GM12873 (cell line): ENCODE measurements around the gene RBM38.

Experiments
- TF ChIP-seq, protein P1 (sequence below): IDR thresholded peaks from 2 replicates; pipeline ENCODE4 v1.5.1; 2012; ENCODE audit warnings: low read depth, mild to moderate bottlenecking, moderate library complexity, low read length, control low read depth; ENCODE audit not compliant: insufficient read depth; ENCODE audit errors: missing control alignments

Gene RBM38

GRCh38 chr20:57410398-57410920 is 19.3 kb downstream of the RBM38 start:
- TF ChIP-seq, protein P1, sequence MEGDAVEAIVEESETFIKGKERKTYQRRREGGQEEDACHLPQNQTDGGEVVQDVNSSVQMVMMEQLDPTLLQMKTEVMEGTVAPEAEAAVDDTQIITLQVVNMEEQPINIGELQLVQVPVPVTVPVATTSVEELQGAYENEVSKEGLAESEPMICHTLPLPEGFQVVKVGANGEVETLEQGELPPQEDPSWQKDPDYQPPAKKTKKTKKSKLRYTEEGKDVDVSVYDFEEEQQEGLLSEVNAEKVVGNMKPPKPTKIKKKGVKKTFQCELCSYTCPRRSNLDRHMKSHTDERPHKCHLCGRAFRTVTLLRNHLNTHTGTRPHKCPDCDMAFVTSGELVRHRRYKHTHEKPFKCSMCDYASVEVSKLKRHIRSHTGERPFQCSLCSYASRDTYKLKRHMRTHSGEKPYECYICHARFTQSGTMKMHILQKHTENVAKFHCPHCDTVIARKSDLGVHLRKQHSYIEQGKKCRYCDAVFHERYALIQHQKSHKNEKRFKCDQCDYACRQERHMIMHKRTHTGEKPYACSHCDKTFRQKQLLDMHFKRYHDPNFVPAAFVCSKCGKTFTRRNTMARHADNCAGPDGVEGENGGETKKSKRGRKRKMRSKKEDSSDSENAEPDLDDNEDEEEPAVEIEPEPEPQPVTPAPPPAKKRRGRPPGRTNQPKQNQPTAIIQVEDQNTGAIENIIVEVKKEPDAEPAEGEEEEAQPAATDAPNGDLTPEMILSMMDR = no peak

DNA sequence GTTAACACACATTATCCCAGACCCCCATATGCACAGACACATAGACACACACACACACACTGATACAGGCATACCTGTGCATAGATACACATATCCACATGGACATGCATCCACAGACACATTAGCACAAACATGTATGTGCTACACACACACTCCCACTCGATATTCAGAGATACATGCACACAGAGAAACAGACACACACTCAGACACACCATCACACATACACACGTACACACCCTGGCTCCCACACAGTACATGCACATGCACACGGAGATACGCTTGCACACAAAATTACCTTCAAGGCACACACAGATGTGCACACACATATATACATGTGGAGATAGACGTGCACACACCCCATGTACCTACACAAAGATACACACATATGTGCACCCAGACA is 19.7 kb downstream of the RBM38 start:
- TF ChIP-seq, protein P1 = no peak

DNA sequence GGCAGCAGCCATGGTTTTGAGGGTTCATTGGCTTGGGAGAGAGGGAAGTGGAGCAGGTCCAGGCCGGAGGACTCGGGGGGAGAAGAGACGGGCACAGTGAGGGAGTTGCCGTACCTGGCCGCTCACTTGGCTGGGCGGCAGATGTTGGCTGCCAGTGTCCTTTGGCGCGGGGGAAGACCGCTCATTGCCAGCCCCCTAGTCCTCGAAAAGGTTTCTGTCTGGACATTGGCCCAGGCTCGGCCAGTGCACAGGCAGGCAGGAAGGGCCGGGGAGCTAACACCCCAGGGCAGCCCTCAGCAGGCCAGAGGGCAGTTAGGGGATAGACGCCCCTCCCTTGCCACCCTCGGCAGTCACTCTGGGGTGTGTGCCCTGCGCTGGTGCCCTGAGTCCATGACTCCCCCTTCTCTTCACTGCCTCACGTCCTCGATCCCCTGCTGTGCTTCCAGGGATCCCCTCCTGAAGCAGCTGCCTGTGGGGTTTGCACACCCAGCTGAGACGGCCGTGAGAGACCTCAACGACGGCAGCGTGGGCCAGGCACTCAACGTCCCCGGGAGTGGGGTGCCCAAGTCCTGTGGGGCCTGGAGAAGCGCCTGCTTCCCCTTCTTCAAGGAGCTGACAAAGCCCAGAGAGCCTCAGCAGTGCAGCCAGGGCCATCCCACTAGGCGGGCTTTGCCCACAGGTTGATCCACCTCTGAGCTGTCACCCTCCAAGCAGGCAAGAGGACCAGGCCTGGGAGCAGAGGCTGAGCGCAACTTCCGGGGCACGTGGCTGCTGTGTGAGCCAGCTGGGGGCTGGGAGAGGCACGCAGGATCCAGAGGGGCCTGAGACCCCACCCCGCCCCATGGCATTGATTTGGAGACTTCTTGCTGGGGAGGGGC is 20.4 kb downstream of the RBM38 start:
- TF ChIP-seq, protein P1 = no peak

- TF ChIP-seq, protein P1 = no peak
Measured at GRCh38 chr20:57412347-57413029, 21.3 kb downstream of the RBM38 start.

DNA sequence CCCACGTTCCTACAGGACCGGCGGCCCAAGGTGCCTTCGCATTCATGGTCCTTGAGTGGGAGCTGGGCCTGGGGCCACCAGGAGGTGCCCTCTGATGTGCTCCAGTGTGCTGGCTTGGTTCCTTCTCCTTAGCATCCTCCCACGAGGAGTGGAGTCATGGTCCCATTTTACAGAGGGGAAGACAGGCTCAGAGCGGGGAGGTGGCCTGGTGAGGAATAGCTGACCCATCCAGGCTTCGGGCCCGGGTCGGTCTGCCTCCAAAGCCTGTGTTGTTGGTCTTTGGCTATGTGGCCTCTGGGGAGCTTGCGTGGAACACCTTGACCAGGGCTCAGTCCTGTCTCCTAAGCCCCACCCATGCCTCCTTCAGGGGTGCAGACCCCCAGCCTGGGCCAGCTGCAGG is 22.8 kb downstream of the RBM38 start:
- TF ChIP-seq, protein P1 = no peak

DNA sequence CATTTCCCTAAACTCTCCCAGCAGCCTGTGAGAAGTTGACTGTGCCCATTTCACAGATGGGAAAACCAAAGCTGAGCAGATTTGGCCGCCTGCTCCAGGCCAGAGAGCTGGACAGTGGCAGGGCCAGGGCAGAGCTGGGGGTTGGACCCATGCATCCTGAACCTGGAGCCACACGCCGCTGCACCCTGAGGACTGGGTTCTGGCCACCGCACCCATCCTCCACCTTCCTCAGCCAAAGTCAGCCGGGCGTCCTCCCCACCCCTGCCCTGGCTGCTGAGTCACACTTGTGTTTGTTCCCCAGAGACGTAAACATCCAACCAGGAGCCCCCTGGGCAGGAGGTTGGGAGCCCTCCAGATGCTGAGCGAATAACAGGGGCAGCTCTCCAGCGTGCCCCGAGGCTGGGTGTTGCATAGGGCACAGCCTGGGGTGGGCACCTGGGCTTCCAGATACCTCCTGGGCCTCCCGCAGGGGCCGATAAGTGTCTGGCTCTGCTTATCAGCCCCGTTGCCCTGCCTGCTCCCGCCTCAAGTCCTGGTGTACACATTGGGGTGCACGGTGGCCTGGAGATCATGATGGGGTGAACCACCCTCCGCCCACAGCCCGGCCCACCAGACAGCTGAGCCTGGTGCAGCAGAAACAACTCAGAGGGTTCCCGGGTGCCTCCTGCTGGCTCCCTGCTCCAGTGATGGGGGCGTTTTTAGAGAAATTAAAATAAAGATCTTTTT is 23.8 kb downstream of the RBM38 start:
- TF ChIP-seq, protein P1 = no peak
